Activated naive CD8-positive, alpha-beta T cell treated with anti-CD3 and anti-CD28 coated beads, Interleukin-2, amount 50 U/mL, for 16 hours (primary cell): ENCODE data around the gene KCNK3.

Experiments used
- DNase-seq: peaks from one replicate; pipeline ENCODE4 v3.0.0-alpha.2; 2020; ENCODE audit warnings: low read depth, low spot score

Gene KCNK3

GRCh38 chr2:26712486-26713465, 20.3 kb downstream of the KCNK3 start:
- no peak for DNase-seq

DNA sequence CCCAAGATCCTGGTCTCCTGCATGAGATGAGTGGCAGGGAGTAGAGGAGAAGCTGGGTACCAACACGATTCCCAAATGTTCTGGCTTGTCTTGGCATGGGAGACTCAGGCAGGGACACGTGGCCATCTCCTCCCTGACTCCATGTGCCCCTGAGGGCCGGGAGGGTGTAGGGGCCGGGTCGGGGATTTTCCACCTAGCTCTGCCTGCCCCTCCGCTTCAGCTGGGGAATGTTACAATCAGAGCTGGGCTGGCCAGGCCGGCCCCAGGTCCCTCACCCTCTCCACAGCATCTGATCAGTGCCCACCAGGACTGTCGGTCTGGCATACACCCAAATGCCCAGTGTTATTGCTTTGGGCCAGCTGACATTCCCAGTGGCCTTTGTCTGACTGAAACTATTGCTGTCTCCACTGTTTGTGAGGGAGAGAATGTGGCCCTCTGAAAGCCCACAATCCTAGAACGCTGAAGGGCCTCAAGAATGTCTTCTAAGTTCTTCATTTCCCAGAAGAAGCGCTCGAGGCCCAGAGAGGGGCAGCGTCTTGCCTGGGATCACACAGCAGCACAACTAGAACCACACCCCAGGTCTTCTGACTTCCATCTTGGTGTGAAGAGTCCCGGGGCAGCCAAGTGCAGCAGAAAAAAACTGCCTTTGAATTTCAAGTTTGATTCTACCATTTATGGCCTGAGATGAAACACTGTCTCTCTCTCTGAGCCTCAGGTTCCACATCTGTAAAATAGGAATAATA, 23.2 kb downstream of the KCNK3 start:
- no peak for DNase-seq

DNA sequence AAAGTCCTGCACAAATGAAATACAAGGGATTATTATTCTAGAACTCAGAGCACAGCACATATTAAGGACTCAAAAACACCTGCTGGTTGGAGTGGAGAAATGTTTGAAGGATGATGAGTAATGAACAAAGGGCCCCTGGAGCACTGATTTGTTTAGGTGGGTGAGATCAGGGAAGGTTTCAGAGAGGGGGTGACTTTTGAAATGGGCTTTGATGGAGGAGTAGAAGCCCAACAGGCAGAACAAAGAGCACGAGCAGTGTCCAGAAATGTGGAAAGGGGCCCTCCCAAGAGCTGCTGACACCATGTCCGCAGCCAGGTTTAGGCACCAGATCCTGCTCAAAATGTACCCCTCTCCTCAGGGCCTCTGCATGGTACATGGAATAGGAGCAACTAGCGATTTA, 23.8 kb downstream of the KCNK3 start:
- no peak for DNase-seq

GRCh38 chr2:26716769-26717168, 24.2 kb downstream of the KCNK3 start:
- no peak for DNase-seq

DNA sequence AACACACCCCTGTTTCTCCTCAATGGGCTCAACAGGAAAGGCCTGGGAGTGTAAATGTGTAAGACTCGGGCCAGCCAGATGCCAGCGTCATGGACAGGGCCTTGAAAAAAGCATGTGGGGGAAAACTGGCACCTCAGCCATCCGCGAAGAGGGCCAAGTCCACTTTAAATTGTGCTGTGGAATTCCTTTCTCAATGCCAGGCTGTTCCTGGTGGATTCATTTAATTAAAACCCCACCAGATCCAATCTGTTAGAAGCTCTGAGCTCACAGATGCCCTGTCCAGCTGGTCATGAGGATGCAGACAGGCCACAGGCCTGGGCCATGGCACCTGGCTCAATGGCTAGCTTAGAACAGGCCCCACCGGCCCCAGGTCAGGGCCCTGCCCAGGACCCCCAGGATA, 24.8 kb downstream of the KCNK3 start:
- DNase-seq = no peak

GRCh38 chr2:26718949-26719686, 26.6 kb downstream of the KCNK3 start:
- DNase-seq = no peak

GRCh38 chr2:26720322-26721114, 28.0 kb downstream of the KCNK3 start:
- DNase-seq = no peak

GRCh38 chr2:26721115-26722032, 28.9 kb downstream of the KCNK3 start:
- DNase-seq = no peak

DNA sequence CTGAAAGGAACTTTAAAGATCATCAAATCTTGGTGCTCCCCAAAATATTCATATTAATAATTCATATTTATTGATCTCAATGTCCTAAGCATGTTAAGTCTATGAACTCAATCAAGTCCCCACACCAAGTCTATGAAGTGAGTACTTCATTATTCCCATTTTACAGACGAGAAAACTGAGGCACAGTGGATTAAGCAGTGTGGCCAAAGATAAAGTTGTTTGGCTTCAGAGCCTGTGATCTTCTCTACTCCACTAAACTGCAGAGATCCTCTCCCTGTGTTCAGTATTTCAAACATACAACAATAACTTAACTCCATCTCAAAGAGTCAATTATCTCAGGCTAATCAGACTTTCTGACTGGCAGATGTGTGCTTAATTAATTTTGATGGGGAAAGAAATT, 29.8 kb downstream of the KCNK3 start:
- no peak for DNase-seq

GRCh38 chr2:26722911-26723310, 30.4 kb downstream of the KCNK3 start:
- DNase-seq = no peak

DNA sequence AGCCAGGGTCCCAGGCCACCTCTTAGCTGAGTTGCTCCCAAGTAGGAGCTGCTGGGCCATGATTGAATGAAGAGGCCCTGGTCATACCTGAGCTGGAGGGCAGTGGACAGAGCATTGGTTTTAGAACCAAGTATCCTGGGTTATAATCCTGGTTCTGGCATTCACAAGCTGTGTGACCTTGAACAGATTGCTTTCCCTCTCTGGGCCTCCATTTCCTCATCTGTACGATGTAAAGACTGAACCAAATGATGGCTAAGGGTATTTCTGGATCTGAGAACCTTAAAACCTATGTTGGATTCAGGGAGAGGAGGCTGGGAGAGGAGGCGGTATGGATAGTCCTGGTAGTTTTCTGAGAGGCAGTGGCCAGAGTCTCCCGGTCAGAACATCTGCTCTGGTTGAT, 31.0 kb downstream of the KCNK3 start:
- no peak for DNase-seq

DNA sequence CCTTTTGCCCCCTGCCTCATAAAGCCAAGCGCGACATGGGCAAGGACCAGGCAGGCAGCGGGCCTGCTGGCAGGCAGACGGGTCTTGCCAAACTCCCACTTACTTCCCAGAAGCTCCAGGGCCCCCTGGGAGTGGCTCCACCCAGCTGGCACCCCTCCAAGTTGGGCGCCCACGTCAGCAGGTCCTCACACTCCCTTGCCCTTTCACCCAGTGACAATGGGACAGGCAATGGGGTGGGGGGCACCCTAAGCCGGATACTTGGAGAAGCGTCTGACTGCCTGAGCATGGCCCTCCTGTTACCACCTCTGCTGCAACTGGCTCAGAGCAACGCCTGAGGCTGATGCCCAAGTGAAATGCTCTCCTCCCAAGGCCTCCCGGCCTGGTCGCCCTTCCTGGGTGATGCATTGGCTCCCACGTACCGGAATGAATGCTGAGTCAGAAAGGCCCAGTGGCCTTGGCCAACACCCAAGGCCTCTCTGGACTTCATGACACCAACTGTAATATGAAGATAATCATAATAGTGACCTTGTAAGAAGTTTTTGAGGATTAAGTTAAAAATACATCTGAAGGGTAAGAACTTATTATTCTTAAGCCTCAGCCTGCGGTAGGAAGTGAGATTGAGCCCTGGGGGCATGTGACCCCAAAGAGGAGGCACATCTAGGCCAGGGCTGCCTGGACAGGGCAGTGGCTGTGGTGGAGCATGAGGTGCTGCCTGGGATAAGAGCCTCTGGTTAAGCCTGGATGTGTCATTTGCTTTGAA, 31.6 kb downstream of the KCNK3 start:
- DNase-seq = no peak

DNA sequence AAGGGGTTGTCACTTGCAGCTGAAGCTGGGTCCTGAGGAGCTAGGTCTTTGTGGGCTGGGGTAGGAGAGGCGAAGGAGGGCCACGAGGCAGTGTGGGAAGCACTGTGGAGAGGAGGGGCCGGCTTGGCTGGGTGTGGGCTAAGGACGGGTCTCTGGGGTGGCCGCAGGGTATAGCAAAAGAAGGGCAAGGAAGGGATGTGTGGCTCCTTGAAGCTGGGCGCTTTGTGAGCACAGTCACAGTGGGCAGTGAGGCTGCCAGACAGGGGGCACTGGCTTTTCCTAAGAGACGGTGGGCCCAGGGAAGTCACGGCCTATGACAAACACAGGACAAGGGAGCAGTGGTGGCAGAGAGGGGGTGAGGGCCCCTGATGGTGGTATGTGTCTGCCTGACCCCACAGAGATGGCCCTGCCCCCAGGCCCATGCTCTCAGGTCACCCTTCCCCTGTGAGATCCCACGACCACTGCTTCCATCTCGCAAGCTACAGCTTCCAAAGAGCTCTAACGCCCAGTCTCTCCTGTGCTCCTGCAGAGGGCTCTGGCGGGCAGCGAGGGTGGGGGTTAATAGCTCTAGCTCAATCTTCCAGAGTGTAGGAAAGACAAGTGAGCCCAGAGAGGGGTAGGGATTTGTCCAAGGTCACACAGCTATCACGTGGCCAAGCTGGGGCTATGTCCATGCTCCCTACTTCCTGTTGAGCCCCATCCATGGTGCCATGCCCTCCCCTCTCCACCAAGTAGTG, 32.4 kb downstream of the KCNK3 start:
- DNase-seq = no peak

- DNase-seq = no peak
Measured at GRCh38 chr2:26725521-26725820, 32.9 kb downstream of the KCNK3 start.

DNA sequence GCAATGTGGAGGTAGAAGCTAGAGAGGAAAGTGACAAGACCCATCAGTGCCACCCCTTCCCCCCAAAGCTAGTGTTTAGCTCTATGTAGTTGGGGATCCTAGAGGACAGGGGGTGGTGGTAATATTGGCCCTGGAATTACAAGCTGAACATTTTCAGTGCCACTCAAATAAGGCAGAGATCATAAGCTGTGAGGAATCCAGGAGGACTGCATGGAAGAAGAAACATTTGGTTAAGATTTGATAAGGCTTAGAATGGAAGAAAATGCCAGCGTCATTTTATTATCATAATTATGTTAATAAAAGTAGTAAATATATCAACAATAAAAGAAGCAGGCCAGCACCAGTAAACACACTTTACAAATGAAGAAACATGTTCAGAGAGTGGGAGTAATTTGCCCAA, 33.7 kb downstream of the KCNK3 start:
- DNase-seq = no peak

DNA sequence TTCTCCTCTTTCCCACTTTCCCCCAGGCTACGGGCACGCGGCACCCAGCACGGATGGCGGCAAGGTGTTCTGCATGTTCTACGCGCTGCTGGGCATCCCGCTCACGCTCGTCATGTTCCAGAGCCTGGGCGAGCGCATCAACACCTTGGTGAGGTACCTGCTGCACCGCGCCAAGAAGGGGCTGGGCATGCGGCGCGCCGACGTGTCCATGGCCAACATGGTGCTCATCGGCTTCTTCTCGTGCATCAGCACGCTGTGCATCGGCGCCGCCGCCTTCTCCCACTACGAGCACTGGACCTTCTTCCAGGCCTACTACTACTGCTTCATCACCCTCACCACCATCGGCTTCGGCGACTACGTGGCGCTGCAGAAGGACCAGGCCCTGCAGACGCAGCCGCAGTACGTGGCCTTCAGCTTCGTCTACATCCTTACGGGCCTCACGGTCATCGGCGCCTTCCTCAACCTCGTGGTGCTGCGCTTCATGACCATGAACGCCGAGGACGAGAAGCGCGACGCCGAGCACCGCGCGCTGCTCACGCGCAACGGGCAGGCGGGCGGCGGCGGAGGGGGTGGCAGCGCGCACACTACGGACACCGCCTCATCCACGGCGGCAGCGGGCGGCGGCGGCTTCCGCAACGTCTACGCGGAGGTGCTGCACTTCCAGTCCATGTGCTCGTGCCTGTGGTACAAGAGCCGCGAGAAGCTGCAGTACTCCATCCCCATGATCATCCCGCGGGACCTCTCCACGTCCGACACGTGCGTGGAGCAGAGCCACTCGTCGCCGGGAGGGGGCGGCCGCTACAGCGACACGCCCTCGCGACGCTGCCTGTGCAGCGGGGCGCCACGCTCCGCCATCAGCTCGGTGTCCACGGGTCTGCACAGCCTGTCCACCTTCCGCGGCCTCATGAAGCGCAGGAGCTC, 35.4 kb downstream of the KCNK3 start:
- no peak for DNase-seq

- no peak for DNase-seq
Measured at GRCh38 chr2:26729311-26729710, 36.8 kb downstream of the KCNK3 start.
